NCI-H2227 treated with DMSO at 0.1 percent for 48 hours (cell line): ENCODE measurements around the gene DHCR7.
"Not testable (repeated sequence)": the region's sequence is repeated elsewhere in the genome, so short reads cannot be mapped to it uniquely, and the experiment has no call there.

Experiments used
- DNase-seq: peaks from one replicate; lab custom pipeline; 2025; lab: John Stamatoyannopoulos, UW

The DHCR7 gene

GRCh38 chr11:71437879-71438278 is 10.3 kb downstream of the DHCR7 start:
- no peak for DNase-seq

GRCh38 chr11:71437399-71437798 is 10.8 kb downstream of the DHCR7 start:
- DNase-seq: no peak

GRCh38 chr11:71436861-71437260 is 11.3 kb downstream of the DHCR7 start:
- DNase-seq: no peak

GRCh38 chr11:71435278-71435951 is 12.8 kb downstream of the DHCR7 start:
- DNase-seq: no peak

- no peak for DNase-seq
Measured at GRCh38 chr11:71434576-71435130, 13.5 kb downstream of the DHCR7 start.

- no peak for DNase-seq
Measured at GRCh38 chr11:71433648-71434450, 14.3 kb downstream of the DHCR7 start.

- no peak for DNase-seq
Measured at GRCh38 chr11:71432761-71433647, 15.2 kb downstream of the DHCR7 start.

GRCh38 chr11:71431271-71431670 is 16.9 kb downstream of the DHCR7 start:
- DNase-seq: no peak

- DNase-seq: no peak
Measured at GRCh38 chr11:71430166-71430565, 18.0 kb downstream of the DHCR7 start.

- no peak for DNase-seq
Measured at GRCh38 chr11:71429701-71430100, 18.5 kb downstream of the DHCR7 start.

- no peak for DNase-seq
Measured at GRCh38 chr11:71428861-71429435, 19.2 kb downstream of the DHCR7 start.

GRCh38 chr11:71426413-71426812 is 21.8 kb downstream of the DHCR7 start:
- DNase-seq: no peak

GRCh38 chr11:71425860-71426259 is 22.3 kb downstream of the DHCR7 start:
- no peak for DNase-seq

- no peak for DNase-seq
Measured at GRCh38 chr11:71425409-71425808, 22.8 kb downstream of the DHCR7 start.

GRCh38 chr11:71423181-71423790 is 24.9 kb downstream of the DHCR7 start:
- no peak for DNase-seq

GRCh38 chr11:71422318-71422717 is 25.9 kb downstream of the DHCR7 start:
- DNase-seq: not testable (repeated sequence)

- no peak for DNase-seq
Measured at GRCh38 chr11:71421392-71421950, 26.7 kb downstream of the DHCR7 start.

GRCh38 chr11:71420455-71421241 is 27.5 kb downstream of the DHCR7 start:
- no peak for DNase-seq

GRCh38 chr11:71418643-71419042 is 29.6 kb downstream of the DHCR7 start:
- DNase-seq: no peak

GRCh38 chr11:71414645-71415044 is 33.5 kb downstream of the DHCR7 start:
- no peak for DNase-seq
